Transverse colon (tissue), 4 donors: ENCODE data around the gene HAS3. TPM values are rescaled to one million over a fixed set of nuclear protein-coding genes. Genes with fewer than 3 reads are reported as not detected.
"Not testable (repeated sequence)": the region's sequence is repeated elsewhere in the genome, so short reads cannot be mapped to it uniquely, and the experiment has no call there.

ENCODE experiments used
- DNase-seq: peaks from one replicate; pipeline ENCODE4 v3.0.0-alpha.2; 2019
- H3K27ac ChIP-seq, 4 donors: fragments of 200-600 bp; sonication (generic); 2 replicates each; pipeline ENCODE4 v1.5.1; 2016 to 2018; ENCODE audit warnings: inconsistent platforms in 4 of 4
- H3K27me3 ChIP-seq: fragments of 200-600 bp; sonication (generic); 2 replicates; pipeline ENCODE4 v1.5.1; 2017; ENCODE audit warnings: inconsistent platforms
- H3K36me3 ChIP-seq, 4 donors: fragments of 200-600 bp; sonication (generic); 2 replicates each; pipeline ENCODE4 v1.5.1; 2017 to 2019; ENCODE audit warnings: inconsistent platforms in 4 of 4
- H3K4me1 ChIP-seq, 4 donors: fragments of 200-600 bp; sonication (generic); 2 replicates each; pipeline ENCODE4 v1.5.1; 2017 to 2020; ENCODE audit warnings: inconsistent platforms in 4 of 4
- H3K4me3 ChIP-seq, 4 donors: fragments of 200-600 bp; sonication (generic); 1 replicate in 1 of 4; 2 replicates in 3 of 4; pipeline versions ENCODE4 v1.5.1 to v1.6.1; 2017 to 2019; ENCODE audit warnings: inconsistent platforms in 4 of 4
- H3K9me3 ChIP-seq, 2 donors: fragments of 200-600 bp; sonication (generic); 2 replicates each; pipeline ENCODE4 v1.5.1; 2017 to 2019; ENCODE audit warnings: inconsistent platforms in 2 of 2
- CTCF ChIP-seq, 5 experiments: fragments of 200-600 bp in 3 of 5; fragments of 450-650 bp in 2 of 5; sonication (generic) in 3 of 5; IDR thresholded peaks; 1 replicate in 2 of 5; 2 replicates in 3 of 5; pipeline ENCODE4 v1.5.1; 2016 to 2017; ENCODE audit warnings: antibody characterized with exemption in 5 of 5, inconsistent platforms in 3 of 5, mild to moderate bottlenecking in 2 of 5, moderate library complexity in 1 of 5
- EP300 ChIP-seq: sonication (generic); formaldehyde crosslinking; IDR thresholded peaks from one replicate; pipeline ENCODE4 v1.6.1; 2017; ENCODE audit warnings: antibody characterized with exemption, low read depth
- POLR2A ChIP-seq: fragments of 450-650 bp; IDR thresholded peaks from one replicate; pipeline ENCODE4 v1.6.1; 2016; ENCODE audit warnings: antibody characterized with exemption, mild to moderate bottlenecking, moderate library complexity
- POLR2AphosphoS5 ChIP-seq, 3 donors: sonication (generic); formaldehyde crosslinking; IDR thresholded peaks; one replicate each; pipeline ENCODE4 v1.6.1; 2016; ENCODE audit warnings: antibody characterized with exemption in 3 of 3
- WGBS, 2 donors: methylation state at CpG; one replicate each; pipeline ENCODE4 v1.1.5; 2018; ENCODE audit warnings: low coverage in 1 of 2; 5-methylcytosine and 5-hydroxymethylcytosine counted together
- in situ Hi-C, 4 donors: fragments of 200-750 bp; cut with MboI; loops; one replicate each; pipeline versions ENCODE4 v1.15.0 to v1.15.1; 2017; ENCODE audit warnings: low sequenced_read_pairs in 3 of 4, low pct_ligation_motif_present in 1 of 4, low pct_unique_long_range_greater_than_20kb in 1 of 4
- intact Hi-C: fragments of 100-400 bp; cut with DNase I; formaldehyde crosslinking; loops from one replicate; pipeline ENCODE4 v1.15.1; 2023; ENCODE audit warnings: low total_unique reads
- total RNA-seq, 4 donors: library from RNA; depleted of rRNA; stranded (reverse); fragments of >200 nt; gene quantifications; one replicate each; pipeline ENCODE4 v1.1.0, GENCODE V29; 2016

The HAS3 gene
- total RNA-seq, 4 donors from 2014 or later, result 0.20 to 12.0 (median 7.9) TPM

- WGBS, 2 donors, result 85 to 94% methylated on average over 3 of the region's 3 CpGs
- H3K27ac ChIP-seq, result no peak overlapping the region
- TF ChIP-seq POLR2A (no peak), EP300 (no peak), POLR2AphosphoS5 (IDR thresholded peaks at IDR 0.05) (no peak), CTCF (IDR thresholded peaks at IDR 0.05) (no peak)
- H3K36me3 ChIP-seq, result peaks cover 0 to 3% (median 0%) of the 10 kb centered on the region in 4 donors
- in situ Hi-C loops (loop anchor here in 3 of 4 donors (10.0 kb wide), 3 partner anchors 221 to 281 kb away; partner anchors contain the start of gene TANGO6 (in 1 of the 3)), intact Hi-C loops (no loop called here)
- H3K4me1 ChIP-seq, result peaks cover 3 to 22% (median 12%) of the 10 kb centered on the region in 4 donors
- H3K9me3 ChIP-seq, result no peaks in the 10 kb centered on the region
- no peak overlapping the region for H3K4me3 ChIP-seq
- DNase-seq, result no peak
- no peaks in the 10 kb centered on the region for H3K27me3 ChIP-seq
These were observed 20.8 kb downstream of the HAS3 start for GRCh38 chr16:69126221-69126620.

GRCh38 chr16:69126801-69127200, 21.3 kb downstream of the HAS3 start:
- H3K4me3 ChIP-seq, H3K9me3 ChIP-seq, H3K27me3 ChIP-seq, DNase-seq, H3K36me3 ChIP-seq, H3K27ac ChIP-seq, intact Hi-C loops: not testable (repeated sequence)
- 96 to 98% methylated on average over 7 to 10 of the region's 10 CpGs for WGBS, 2 donors
- in situ Hi-C loops, result loop anchor here in 3 of 4 donors (10.0 kb wide), 3 partner anchors 222 to 282 kb away; partner anchors contain the start of gene TANGO6 (in 1 of the 3)
- H3K4me1 ChIP-seq, result peaks cover 4 to 24% (median 15%) of the 10 kb centered on the region in 4 donors

DNA sequence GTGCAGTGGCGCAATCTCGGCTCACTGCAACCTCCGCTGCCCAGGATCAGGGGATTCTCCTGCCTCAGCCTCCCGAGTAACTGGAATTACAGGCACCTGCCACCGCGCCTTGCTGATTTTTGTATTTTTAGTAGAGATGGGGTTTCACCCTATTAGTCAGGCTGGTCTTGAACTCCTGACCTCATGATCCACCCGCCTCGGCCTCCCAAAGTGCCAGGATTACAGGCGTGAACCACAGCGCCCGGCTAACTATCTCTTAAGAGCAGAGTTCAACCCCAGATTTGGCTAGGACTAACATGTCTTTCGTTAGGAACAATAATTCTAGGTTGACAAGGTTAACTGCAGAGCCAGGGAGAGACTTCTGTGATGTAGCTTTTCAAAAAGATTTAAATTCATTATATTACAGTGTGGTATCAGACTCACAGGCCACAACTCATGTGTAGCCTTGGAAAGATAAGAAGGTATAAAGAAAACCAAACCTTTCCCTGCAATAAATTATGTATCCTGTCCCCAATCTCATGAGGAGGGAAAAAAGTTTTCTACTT, 22.6 kb downstream of the HAS3 start:
- Histone ChIP-seq H3K4me3 (no peak overlapping the region), H3K27ac (no peak overlapping the region), H3K27me3 (no peaks in the 10 kb centered on the region), H3K9me3 (no peaks in the 10 kb centered on the region), H3K36me3 (peaks cover 0 to 3% (median 0%) of the 10 kb centered on the region in 4 donors), H3K4me1 (peaks cover 4 to 24% (median 17%) of the 10 kb centered on the region in 4 donors)
- no peak for DNase-seq
- WGBS, 2 donors, result 79 to 82% methylated on average over 4 to 12 of the region's 12 CpGs
- in situ Hi-C loops (loop anchor here in 3 of 4 donors (10.0 kb wide), 3 partner anchors 223 to 283 kb away; partner anchors contain the start of gene TANGO6 (in 1 of the 3)), intact Hi-C loops (no loop called here)
- TF ChIP-seq CTCF (IDR thresholded peaks at IDR 0.05) (no peak), POLR2A (no peak), EP300 (no peak)

GRCh38 chr16:69130461-69130860, 25.0 kb downstream of the HAS3 start:
- H3K36me3 ChIP-seq, result no peaks in the 10 kb centered on the region
- no peaks in the 10 kb centered on the region for H3K9me3 ChIP-seq
- no peak for DNase-seq
- WGBS, 2 donors, result 75 to 76% methylated on average over 5 to 6 of the region's 6 CpGs
- H3K4me3 ChIP-seq, result no peak overlapping the region
- TF ChIP-seq CTCF (IDR thresholded peaks at IDR 0.05) (no peak), EP300 (no peak), POLR2AphosphoS5 (IDR thresholded peaks at IDR 0.05) (no peak), POLR2A (no peak)
- in situ Hi-C loops (no loop called here), intact Hi-C loops (no loop called here)
- H3K27me3 ChIP-seq, result no peaks in the 10 kb centered on the region
- H3K4me1 ChIP-seq, result peaks cover 7 to 37% (median 27%) of the 10 kb centered on the region in 4 donors
- peak overlapping the region in 1 of 4 donors; percentile 91 for H3K27ac ChIP-seq
